Testis (tissue), 3 donors: ENCODE data around the gene CD2. TPM values are rescaled to one million over a fixed set of nuclear protein-coding genes. Genes with fewer than 3 reads are reported as not detected.

ENCODE experiments used
- DNase-seq: peaks from one replicate; pipeline ENCODE4 v3.0.0-alpha.2; 2019
- H3K27ac ChIP-seq, 2 donors: fragments of 200-600 bp; sonication (generic); one replicate each; pipeline ENCODE4 v1.5.1; 2019
- H3K27me3 ChIP-seq: fragments of 200-600 bp; sonication (generic); one replicate; pipeline ENCODE4 v1.5.1; 2019
- H3K36me3 ChIP-seq: fragments of 200-600 bp; sonication (generic); one replicate; pipeline ENCODE4 v1.5.1; 2017; ENCODE audit warnings: low read depth; ENCODE audit errors: missing control alignments
- H3K4me1 ChIP-seq: fragments of 200-600 bp; sonication (generic); one replicate; pipeline ENCODE4 v1.5.1; 2019
- H3K4me3 ChIP-seq, 2 donors: fragments of 200-600 bp; sonication (generic); one replicate each; pipeline ENCODE4 v1.5.1; 2017 to 2019
- H3K9me3 ChIP-seq: fragments of 200-600 bp; sonication (generic); one replicate; pipeline ENCODE4 v1.5.1; 2017
- CTCF ChIP-seq, 3 experiments: fragments of 450-650 bp in 2 of 3; fragments of 200-600 bp in 1 of 3; sonication (generic) in 1 of 3; IDR thresholded peaks; one replicate each; pipeline ENCODE4 v1.5.1; 2016 to 2019; ENCODE audit warnings: antibody characterized with exemption in 3 of 3, mild to moderate bottlenecking in 2 of 3, moderate library complexity in 1 of 3
- POLR2A ChIP-seq: fragments of 450-650 bp; IDR thresholded peaks from one replicate; pipeline ENCODE4 v1.6.1; 2017; ENCODE audit warnings: antibody characterized with exemption, mild to moderate bottlenecking, moderate library complexity
- WGBS, 2 donors: methylation state at CpG; one replicate each; pipeline ENCODE4 v1.1.5; 2018; 5-methylcytosine and 5-hydroxymethylcytosine counted together
- intact Hi-C: fragments of 100-400 bp; cut with DNase I; formaldehyde crosslinking; loops from one replicate; pipeline ENCODE4 v1.15.1; 2023; ENCODE audit warnings: low total_unique reads
- polyA plus RNA-seq: library from polyadenylated mRNA; stranded (reverse); fragments of 350-450 nt; fragmentation: Illumina TruSeq; extraction: RNeasy Lipid Tissue Mini Kit (QIAGEN cat#74804); gene quantifications from one replicate; pipeline ENCODE4 v1.2.3, GENCODE V29; 2014; ENCODE audit warnings: low read depth, low replicate concordance; ENCODE audit not compliant: insufficient read depth
- total RNA-seq, 2 donors: library from RNA; depleted of rRNA; stranded (reverse); fragments of >200 nt; gene quantifications; one replicate each; pipeline ENCODE4 v1.2.3, GENCODE V29; 2016

Gene CD2
- total and polyA plus RNA-seq, 3 donors from 2014 or later: 0.63 to 5.8 (median 1.4) TPM

GRCh38 chr1:116713474-116713873 lies 40.8 kb upstream of the CD2 start:
- 74 to 88% methylated on average over 3 of the region's 3 CpGs for WGBS, 2 donors
- intact Hi-C loops: no loop called here
- no peaks in the 10 kb centered on the region for H3K4me1 ChIP-seq
- TF ChIP-seq POLR2A: no peak
- H3K4me3 ChIP-seq: no peak overlapping the region
- no peaks in the 10 kb centered on the region for H3K9me3 ChIP-seq
- no peaks in the 10 kb centered on the region for H3K36me3 ChIP-seq
- H3K27ac ChIP-seq: no peak overlapping the region
- H3K27me3 ChIP-seq: no peaks in the 10 kb centered on the region
- no peak for DNase-seq

- H3K27me3 ChIP-seq: no peaks in the 10 kb centered on the region
- DNase-seq: no peak
- TF ChIP-seq CTCF (IDR thresholded peaks at IDR 0.05) (no peak), POLR2A (no peak)
- H3K4me1 ChIP-seq: no peaks in the 10 kb centered on the region
- WGBS, 2 donors: 87% methylated on average over 3 of the region's 3 CpGs
- H3K4me3 ChIP-seq: no peak overlapping the region
- intact Hi-C loops: no loop called here
- no peaks in the 10 kb centered on the region for H3K36me3 ChIP-seq
- no peak overlapping the region for H3K27ac ChIP-seq
- no peaks in the 10 kb centered on the region for H3K9me3 ChIP-seq
Measured at GRCh38 chr1:116716391-116716790, 37.8 kb upstream of the CD2 start.

GRCh38 chr1:116717318-116717717 lies 36.9 kb upstream of the CD2 start:
- no peak overlapping the region for H3K27ac ChIP-seq
- H3K9me3 ChIP-seq: no peaks in the 10 kb centered on the region
- no peak overlapping the region for H3K4me3 ChIP-seq
- no peaks in the 10 kb centered on the region for H3K27me3 ChIP-seq
- no peaks in the 10 kb centered on the region for H3K36me3 ChIP-seq
- 89% methylated on average over 3 of the region's 3 CpGs for WGBS, 2 donors
- H3K4me1 ChIP-seq: no peaks in the 10 kb centered on the region
- intact Hi-C loops: no loop called here
- DNase-seq: no peak
- TF ChIP-seq CTCF (IDR thresholded peaks at IDR 0.05) (no peak), POLR2A (no peak)

GRCh38 chr1:116720364-116721038 lies 33.7 kb upstream of the CD2 start:
- TF ChIP-seq POLR2A (no peak), CTCF (IDR thresholded peaks at IDR 0.05) (no peak)
- no peak for DNase-seq
- Histone ChIP-seq H3K4me1 (no peaks in the 10 kb centered on the region), H3K4me3 (no peak overlapping the region), H3K9me3 (no peaks in the 10 kb centered on the region), H3K27ac (no peak overlapping the region), H3K36me3 (no peaks in the 10 kb centered on the region), H3K27me3 (no peaks in the 10 kb centered on the region)
- WGBS, 2 donors: 83 to 95% methylated on average over 4 of the region's 4 CpGs
- intact Hi-C loops: no loop called here

GRCh38 chr1:116721039-116721405 lies 33.2 kb upstream of the CD2 start:
- no peak overlapping the region for H3K27ac ChIP-seq
- 92 to 94% methylated on average over 5 of the region's 5 CpGs for WGBS, 2 donors
- no peaks in the 10 kb centered on the region for H3K27me3 ChIP-seq
- H3K4me1 ChIP-seq: no peaks in the 10 kb centered on the region
- no peak for TF ChIP-seq CTCF (IDR thresholded peaks at IDR 0.05)
- no peak for TF ChIP-seq POLR2A
- DNase-seq: no peak
- H3K9me3 ChIP-seq: no peaks in the 10 kb centered on the region
- H3K4me3 ChIP-seq: no peak overlapping the region
- intact Hi-C loops: no loop called here
- H3K36me3 ChIP-seq: no peaks in the 10 kb centered on the region
